Spleen (tissue), 11 donors: ENCODE data around the gene METRNL. TPM values are rescaled to one million over a fixed set of nuclear protein-coding genes. Genes with fewer than 3 reads are reported as not detected.
A peak's percentile ranks its signal among the peaks of the same experiment; 100 is the strongest.

Experiments used
- DNase-seq: peaks from one replicate; pipeline ENCODE4 v3.0.0-alpha.2; 2020
- H3K27ac ChIP-seq, 8 donors: fragments of 200-600 bp; sonication (generic) in 7 of 8; 1 replicate in 4 of 8; 2 replicates in 4 of 8; pipeline versions ENCODE4 v1.5.0 to v1.8.0; 2016 to 2021; ENCODE audit warnings: inconsistent platforms in 4 of 8, mild to moderate bottlenecking in 4 of 8, moderate library complexity in 1 of 8
- H3K27me3 ChIP-seq, 7 donors: fragments of 200-600 bp; sonication (generic) in 6 of 7; replicated peaks in 1 of 7; 1 replicate in 4 of 7; 2 replicates in 3 of 7; pipeline versions ENCODE4 v1.5.0 to v1.8.0; 2016 to 2021; ENCODE audit warnings: inconsistent platforms in 3 of 7, mild to moderate bottlenecking in 1 of 7
- H3K36me3 ChIP-seq, 6 donors: fragments of 200-600 bp; sonication (generic) in 5 of 6; 1 replicate in 4 of 6; 2 replicates in 2 of 6; pipeline versions ENCODE4 v1.5.0 to v1.8.0; 2016 to 2021; ENCODE audit warnings: inconsistent platforms in 2 of 6
- H3K4me1 ChIP-seq, 6 donors: fragments of 200-600 bp; sonication (generic) in 5 of 6; 1 replicate in 3 of 6; 2 replicates in 3 of 6; pipeline versions ENCODE4 v1.5.0 to v1.8.0; 2016 to 2021; ENCODE audit warnings: inconsistent platforms in 3 of 6
- H3K4me3 ChIP-seq, 8 donors: fragments of 200-600 bp; sonication (generic) in 7 of 8; 1 replicate in 4 of 8; 2 replicates in 4 of 8; pipeline versions ENCODE4 v1.5.0 to v1.8.0; 2016 to 2021; ENCODE audit warnings: inconsistent platforms in 4 of 8, mild to moderate bottlenecking in 4 of 8, moderate library complexity in 2 of 8
- H3K9me3 ChIP-seq, 8 donors: fragments of 200-600 bp; sonication (generic) in 7 of 8; 1 replicate in 4 of 8; 2 replicates in 4 of 8; pipeline versions ENCODE4 v1.5.0 to v1.8.0; 2016 to 2021; ENCODE audit warnings: inconsistent platforms in 4 of 8
- POLR2A ChIP-seq, 3 donors: fragments of 450-650 bp; IDR thresholded peaks; one replicate each; pipeline ENCODE4 v1.5.1; 2017; ENCODE audit warnings: antibody characterized with exemption in 3 of 3, mild to moderate bottlenecking in 1 of 3
- POLR2AphosphoS5 ChIP-seq, 3 donors: sonication (generic); formaldehyde crosslinking; IDR thresholded peaks; one replicate each; pipeline ENCODE4 v1.5.1; 2017; ENCODE audit warnings: antibody characterized with exemption in 3 of 3
- WGBS, 5 donors: extraction: QIAGEN DNeasy Blood & Tissue Kit in 3 of 5; methylation state at CpG; one replicate each; pipeline versions ENCODE4 v1.1.5 to v1.1.7; 2013 to 2018; 5-methylcytosine and 5-hydroxymethylcytosine counted together
- intact Hi-C: fragments of 100-400 bp; cut with DNase I; formaldehyde crosslinking; loops from one replicate; pipeline ENCODE4 v1.15.0; 2023; ENCODE audit warnings: low total_unique reads
- polyA plus RNA-seq, 3 donors: library from polyadenylated mRNA; stranded (reverse); fragments of 200-250 nt; gene quantifications; one replicate each; pipeline ENCODE4 v1.2.1, GENCODE V29; 2013
- total RNA-seq, 7 donors: library from RNA; depleted of rRNA in 3 of 7; stranded (reverse); fragments of >200 nt in 3 of 7; fragmentation: NEBNext Ultra II Directional in 4 of 7; extraction: Animal tissue kit (Norgen Biotek cat#: 25700) in 4 of 7; gene quantifications; one replicate each; pipeline versions ENCODE4 v1.1.0 to v1.2.1, GENCODE V29; 2016 to 2021
- TF ChIP-seq, protein P1 (sequence below), 11 experiments: fragments of 200-600 bp in 7 of 11; fragments of 450-650 bp in 4 of 11; sonication (generic) in 4 of 11; IDR thresholded peaks in 8 of 11; conservative IDR thresholded peaks in 3 of 11; 1 replicate in 7 of 11; 2 replicates in 4 of 11; pipeline versions ENCODE4 v1.4.0 to v1.8.0; 2016 to 2021; ENCODE audit warnings: antibody characterized with exemption in 11 of 11, inconsistent platforms in 4 of 11, mild to moderate bottlenecking in 1 of 11
- donor health status: healthy with polysubstance abuse.
- donor health status: DM: no; HTN: no; CAD: no; lungs with moderate emphysema.
- donor health status: DM: no; HTN: no; CAD: no.
- donor health status: Bipolar disorder and iron deficiency.
- donor health status: healthy.
- donor health status: DM: no; HTN: no; CAD: no.
- donor health status: DM: yes; HTN: yes; CAD: no.

METRNL gene
- total and polyA plus RNA-seq, 10 donors: 14.7 to 51.2 (median 35.0) TPM

DNA sequence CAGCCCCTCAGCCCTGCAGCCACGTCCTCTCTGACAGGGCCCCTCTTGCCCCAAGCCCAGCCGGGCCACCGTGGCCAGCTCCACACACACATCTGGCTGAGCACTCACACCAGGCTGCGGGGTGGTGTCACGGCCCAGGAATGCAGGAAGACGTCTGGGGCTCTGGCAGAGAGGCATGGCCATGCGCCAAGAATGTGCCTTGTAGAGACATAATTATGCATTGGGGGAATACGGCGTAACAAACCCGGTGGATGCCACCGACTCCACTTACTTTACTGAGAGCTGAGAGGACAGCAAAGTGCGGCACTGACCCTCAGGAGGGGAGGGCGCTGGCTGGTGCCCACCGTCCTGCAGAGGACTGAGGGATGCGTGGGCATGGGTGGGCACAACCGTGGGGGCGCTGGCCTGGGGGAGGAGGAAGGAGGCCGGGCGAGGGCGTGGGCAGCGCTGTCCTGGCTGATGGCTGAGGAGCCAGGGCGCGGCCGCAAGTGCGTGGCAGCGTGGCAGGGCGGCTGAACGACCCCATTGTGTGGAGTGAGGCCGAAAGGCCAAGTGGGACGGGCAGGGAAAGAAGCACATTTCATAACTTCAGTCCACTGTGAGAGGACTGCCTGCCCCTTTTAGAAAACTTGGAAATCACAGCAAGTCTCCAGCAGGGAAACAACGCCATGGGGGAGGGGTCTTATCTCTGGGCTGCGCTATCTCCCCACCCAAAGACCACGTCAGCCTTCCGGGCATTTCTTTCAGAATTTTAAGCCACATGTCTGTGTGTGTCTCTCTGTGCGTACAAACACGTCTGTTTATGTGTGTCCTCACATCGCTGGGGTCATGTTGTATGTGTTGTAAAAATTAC is 30.6 kb downstream of the METRNL start:
- no peaks in the 10 kb centered on the region for H3K9me3 ChIP-seq
- H3K4me1 ChIP-seq: peaks cover 0 to 22% (median 11%) of the 10 kb centered on the region in 6 donors
- TF ChIP-seq POLR2AphosphoS5 (IDR thresholded peaks at IDR 0.05) (peak; percentile 53 to 69 (median 59)), POLR2A (IDR thresholded peaks at IDR 0.05) (no peak)
- TF ChIP-seq, protein P1, sequence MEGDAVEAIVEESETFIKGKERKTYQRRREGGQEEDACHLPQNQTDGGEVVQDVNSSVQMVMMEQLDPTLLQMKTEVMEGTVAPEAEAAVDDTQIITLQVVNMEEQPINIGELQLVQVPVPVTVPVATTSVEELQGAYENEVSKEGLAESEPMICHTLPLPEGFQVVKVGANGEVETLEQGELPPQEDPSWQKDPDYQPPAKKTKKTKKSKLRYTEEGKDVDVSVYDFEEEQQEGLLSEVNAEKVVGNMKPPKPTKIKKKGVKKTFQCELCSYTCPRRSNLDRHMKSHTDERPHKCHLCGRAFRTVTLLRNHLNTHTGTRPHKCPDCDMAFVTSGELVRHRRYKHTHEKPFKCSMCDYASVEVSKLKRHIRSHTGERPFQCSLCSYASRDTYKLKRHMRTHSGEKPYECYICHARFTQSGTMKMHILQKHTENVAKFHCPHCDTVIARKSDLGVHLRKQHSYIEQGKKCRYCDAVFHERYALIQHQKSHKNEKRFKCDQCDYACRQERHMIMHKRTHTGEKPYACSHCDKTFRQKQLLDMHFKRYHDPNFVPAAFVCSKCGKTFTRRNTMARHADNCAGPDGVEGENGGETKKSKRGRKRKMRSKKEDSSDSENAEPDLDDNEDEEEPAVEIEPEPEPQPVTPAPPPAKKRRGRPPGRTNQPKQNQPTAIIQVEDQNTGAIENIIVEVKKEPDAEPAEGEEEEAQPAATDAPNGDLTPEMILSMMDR (IDR thresholded peaks at IDR 0.05 in 8 of 11, conservative IDR thresholded peaks at IDR 0.05 in 3 of 11): no peak
- DNase-seq: no peak
- no peaks in the 10 kb centered on the region for H3K36me3 ChIP-seq
- H3K4me3 ChIP-seq: peak overlapping the region in 3 of 8 donors; percentile 1 to 25 (median 1)
- intact Hi-C loops: no loop called here
- H3K27me3 ChIP-seq: peaks cover 0 to 62% (median 0%) of the 10 kb centered on the region in 7 donors
- peak overlapping the region in 3 of 8 donors; percentile 54 to 58 (median 54) for H3K27ac ChIP-seq
- WGBS, 5 donors: 42 to 74% (median 58%) methylated on average over 36 to 37 of the region's 37 CpGs

DNA sequence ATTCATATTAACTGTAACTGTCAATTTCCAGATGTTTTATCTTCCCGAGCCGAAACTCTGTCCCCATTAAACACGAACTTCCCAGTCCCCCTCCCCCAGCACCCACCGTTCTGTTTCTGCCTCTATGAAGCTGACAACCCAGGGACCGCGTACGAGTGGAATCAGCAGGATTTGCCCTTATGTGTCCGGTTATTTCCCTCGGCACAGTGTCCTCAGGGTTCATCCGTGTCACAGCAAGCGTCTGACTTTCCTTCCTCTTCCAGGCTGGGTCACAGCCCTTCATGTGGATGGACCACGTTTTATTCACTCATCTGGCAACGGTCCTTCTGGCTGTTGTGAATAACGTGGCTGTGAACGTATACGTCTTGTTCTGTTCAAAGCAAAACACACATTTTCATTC is 31.3 kb downstream of the METRNL start:
- peak overlapping the region in 1 of 8 donors; percentile 58 for H3K27ac ChIP-seq
- no peak for DNase-seq
- no peaks in the 10 kb centered on the region for H3K9me3 ChIP-seq
- peaks cover 0 to 62% (median 0%) of the 10 kb centered on the region in 7 donors for H3K27me3 ChIP-seq
- peaks cover 0 to 22% (median 11%) of the 10 kb centered on the region in 6 donors for H3K4me1 ChIP-seq
- WGBS, 5 donors: 53 to 71% (median 66%) methylated on average over 16 of the region's 16 CpGs
- H3K36me3 ChIP-seq: no peaks in the 10 kb centered on the region
- TF ChIP-seq POLR2AphosphoS5 (IDR thresholded peaks at IDR 0.05): peak in 1 of 3 donors; percentile 40
- TF ChIP-seq, protein P1 (IDR thresholded peaks at IDR 0.05 in 8 of 11, conservative IDR thresholded peaks at IDR 0.05 in 3 of 11): no peak
- intact Hi-C loops: no loop called here
- peak overlapping the region in 1 of 8 donors; percentile 1 for H3K4me3 ChIP-seq

GRCh38 chr17:83111516-83112282 is 32.3 kb downstream of the METRNL start:
- Histone ChIP-seq H3K36me3 (no peaks in the 10 kb centered on the region), H3K4me3 (no peak overlapping the region), H3K9me3 (no peaks in the 10 kb centered on the region), H3K4me1 (peaks cover 0 to 22% (median 11%) of the 10 kb centered on the region in 6 donors), H3K27ac (no peak overlapping the region), H3K27me3 (peaks cover 0 to 65% (median 0%) of the 10 kb centered on the region in 7 donors)
- intact Hi-C loops: no loop called here
- TF ChIP-seq POLR2AphosphoS5 (IDR thresholded peaks at IDR 0.05) (no peak), POLR2A (IDR thresholded peaks at IDR 0.05) (no peak)
- TF ChIP-seq, protein P1 (IDR thresholded peaks at IDR 0.05 in 8 of 11, conservative IDR thresholded peaks at IDR 0.05 in 3 of 11): no peak
- no peak for DNase-seq
- WGBS, 5 donors: 90 to 94% (median 91%) methylated on average over 32 to 35 of the region's 35 CpGs
